Measurements from ENCODE around the gene COL4A1. TPM values are rescaled to one million over a fixed set of nuclear protein-coding genes. Genes with fewer than 3 reads are reported as not detected.
A peak's percentile ranks its signal among the peaks of the same experiment; 100 is the strongest.

Gene COL4A1
- polyA plus RNA-seq, 1 of the 3 experiments (the other 2 are of a cell fraction) = 30.3 TPM

DNA sequence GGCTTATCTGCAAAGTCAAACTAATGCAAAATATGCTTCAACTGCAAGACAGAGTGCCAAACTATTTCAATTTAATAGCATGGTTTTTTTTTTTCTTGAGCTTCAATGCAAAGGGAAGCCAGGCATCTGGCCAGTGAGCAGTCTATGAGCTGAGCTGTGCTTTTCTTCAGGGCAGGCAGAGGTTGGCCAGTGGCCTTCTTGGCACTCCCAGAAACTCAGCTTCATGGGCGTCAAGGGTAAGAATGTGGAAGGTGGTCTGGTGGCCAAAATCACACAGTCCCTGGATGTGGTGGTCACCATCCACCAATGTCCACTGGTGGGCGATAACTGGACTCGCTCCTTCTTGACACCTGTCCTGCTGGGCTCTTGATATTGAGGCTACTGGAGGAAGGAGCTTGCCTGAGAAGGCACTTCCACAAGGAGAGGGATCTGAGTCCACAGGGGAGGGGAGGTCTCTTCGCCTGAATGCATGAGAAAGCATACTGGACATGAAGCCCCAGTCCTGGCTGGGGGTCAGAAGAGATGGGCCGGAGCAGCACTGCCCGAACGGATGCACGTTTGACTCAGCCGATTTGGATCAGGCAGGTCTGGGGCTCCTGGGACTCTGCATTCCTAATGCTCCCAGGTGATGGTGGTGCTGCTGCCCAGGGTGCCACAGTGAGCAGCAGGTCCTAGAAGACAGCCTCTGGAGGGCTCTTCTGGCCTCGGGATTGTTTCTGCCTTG, 17.2 kb upstream of the COL4A1 start:
- Histone ChIP-seq H3F3A (replicated peaks; ENCODE audit: insufficient read depth) (peaks cover 31% of the 10 kb centered on the region), H3K4me2 (no peak overlapping the region), H3K27ac (ENCODE audit: low read depth in 2 of 2, low read length in 1 of 2) (peak overlapping the region in 1 of 2 experiments; percentile 50; a peak in 1 of 4 replicates), H3K9me3 (no peaks in the 10 kb centered on the region), H3K4me3 (ENCODE audit: low read depth in 2 of 2, low read length in 1 of 2) (no peak overlapping the region), H3K4me1 (ENCODE audit: control insufficient read depth in 1 of 2, insufficient read depth in 2 of 2, low read depth in 1 of 2, low read length in 1 of 2) (peaks cover 23 to 74% of the 10 kb centered on the region in 2 experiments; a peak in 3 of 4 replicates), H4K20me1 (ENCODE audit: insufficient read depth) (no peaks in the 10 kb centered on the region), H2AFZ (ENCODE audit: low read depth) (no peak overlapping the region), H3K9ac (no peak overlapping the region), H3K27me3 (ENCODE audit: insufficient read depth) (no peaks in the 10 kb centered on the region), H3K36me3 (replicated peaks in 1 of 2; ENCODE audit: control insufficient read depth in 1 of 2, insufficient read depth in 2 of 2, low read length in 1 of 2) (peaks cover 0 to 7% of the 10 kb centered on the region in 2 experiments), H3K79me2 (ENCODE audit: insufficient read depth) (peaks cover 90% of the 10 kb centered on the region), H3K9me2 (no peaks in the 10 kb centered on the region)
- TF ChIP-seq MEF2A (IDR thresholded peaks at IDR 0.05; ENCODE audit: borderline replicate concordance, low read depth) (no peak), FOXJ3 (CRISPR knock-in tag; IDR thresholded peaks at IDR 0.05) (no peak), RCOR1 (IDR thresholded peaks at IDR 0.05; ENCODE audit: low read length) (no peak), RAD21 (IDR thresholded peaks at IDR 0.05; ENCODE audit: low read length) (no peak), FOXM1 (IDR thresholded peaks at IDR 0.05; ENCODE audit: low read depth) (no peak), POLR2AphosphoS5 (IDR thresholded peaks at IDR 0.05; ENCODE audit: low read depth, low read length) (no peak), GATA2 (CRISPR knock-in tag; IDR thresholded peaks at IDR 0.05) (no peak), SIN3A (IDR thresholded peaks at IDR 0.05; ENCODE audit: borderline replicate concordance, low read depth, low read length) (no peak), MXI1 (IDR thresholded peaks at IDR 0.05; ENCODE audit: low read depth, low read length) (no peak), YY1 (IDR thresholded peaks at IDR 0.05; ENCODE audit: low read depth) (no peak), TEAD4 (IDR thresholded peaks at IDR 0.05; ENCODE audit: borderline replicate concordance, insufficient read depth) (no peak), NFIC (IDR thresholded peaks at IDR 0.05; ENCODE audit: borderline replicate concordance) (no peak), JUND (IDR thresholded peaks at IDR 0.05) (no peak)
- TF ChIP-seq, protein P1, sequence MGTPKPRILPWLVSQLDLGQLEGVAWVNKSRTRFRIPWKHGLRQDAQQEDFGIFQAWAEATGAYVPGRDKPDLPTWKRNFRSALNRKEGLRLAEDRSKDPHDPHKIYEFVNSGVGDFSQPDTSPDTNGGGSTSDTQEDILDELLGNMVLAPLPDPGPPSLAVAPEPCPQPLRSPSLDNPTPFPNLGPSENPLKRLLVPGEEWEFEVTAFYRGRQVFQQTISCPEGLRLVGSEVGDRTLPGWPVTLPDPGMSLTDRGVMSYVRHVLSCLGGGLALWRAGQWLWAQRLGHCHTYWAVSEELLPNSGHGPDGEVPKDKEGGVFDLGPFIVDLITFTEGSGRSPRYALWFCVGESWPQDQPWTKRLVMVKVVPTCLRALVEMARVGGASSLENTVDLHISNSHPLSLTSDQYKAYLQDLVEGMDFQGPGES (IDR thresholded peaks at IDR 0.05; ENCODE audit: low read depth, low read length) = no peak
- no peak for DNase-seq
- WGBS (ENCODE audit: low lambda C conversion rate) = 91% methylated on average over 3 of the region's 10 CpGs
- POLR2A ChIA-PET = no interaction called here
- CTCF ChIA-PET = interaction anchor here (0.8 to 2.4 kb wide), 4 partner anchors 11 to 88 kb away, joined by 3 to 7 read pairs (median 4); no protein-coding TSS in a partner anchor

DNA sequence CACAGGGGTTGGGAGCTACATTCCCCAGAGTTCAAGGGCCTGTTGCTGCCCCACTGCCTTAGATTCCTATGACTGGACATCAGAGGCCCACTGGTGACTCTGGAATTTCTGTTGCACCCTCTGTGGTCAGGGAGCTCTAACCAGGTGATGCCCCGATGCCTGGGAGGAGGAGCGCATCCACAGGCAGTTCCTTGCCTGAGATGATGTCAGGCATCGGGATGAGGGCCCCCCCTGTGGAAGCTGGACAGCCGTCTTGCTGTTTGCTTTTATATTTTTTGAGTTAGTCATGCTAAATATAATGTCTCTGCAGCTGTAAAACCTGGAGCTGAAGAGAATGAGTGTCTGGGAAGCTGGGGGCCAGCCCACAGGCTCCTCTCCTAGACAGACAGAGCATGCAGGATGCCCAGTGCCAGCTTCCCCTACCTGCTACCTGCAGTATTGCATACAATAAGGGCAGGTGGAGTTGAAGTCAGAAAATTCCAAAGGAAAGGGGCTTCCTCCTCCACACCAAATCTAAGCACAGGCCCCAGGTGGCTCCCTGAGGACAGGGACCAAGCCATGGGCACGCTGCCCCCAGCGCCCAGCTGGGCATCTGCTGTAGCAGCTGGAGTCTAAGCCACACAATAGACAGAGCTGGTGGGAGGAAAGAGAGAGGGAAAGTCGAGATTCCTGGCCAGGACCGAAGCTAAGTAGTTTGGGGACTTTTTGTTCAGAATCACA, 16.4 kb upstream of the COL4A1 start:
- Histone ChIP-seq H3K9me2 (no peaks in the 10 kb centered on the region), H3K4me3 (ENCODE audit: low read depth in 2 of 2, low read length in 1 of 2) (no peak overlapping the region), H2AFZ (ENCODE audit: low read depth) (no peak overlapping the region), H3K9ac (no peak overlapping the region), H3F3A (replicated peaks; ENCODE audit: insufficient read depth) (peaks cover 37% of the 10 kb centered on the region), H3K9me3 (no peaks in the 10 kb centered on the region), H3K4me1 (ENCODE audit: control insufficient read depth in 1 of 2, insufficient read depth in 2 of 2, low read depth in 1 of 2, low read length in 1 of 2) (peaks cover 23 to 71% of the 10 kb centered on the region in 2 experiments; a peak in 3 of 4 replicates), H3K4me2 (no peak overlapping the region; the same call in 1 of the 2 replicates), H3K27me3 (ENCODE audit: insufficient read depth) (no peaks in the 10 kb centered on the region), H3K36me3 (replicated peaks in 1 of 2; ENCODE audit: control insufficient read depth in 1 of 2, insufficient read depth in 2 of 2, low read length in 1 of 2) (peaks cover 0 to 6% of the 10 kb centered on the region in 2 experiments), H3K79me2 (ENCODE audit: insufficient read depth) (peaks cover 90% of the 10 kb centered on the region), H4K20me1 (ENCODE audit: insufficient read depth) (no peaks in the 10 kb centered on the region), H3K27ac (ENCODE audit: low read depth in 2 of 2, low read length in 1 of 2) (peak overlapping the region in 1 of 2 experiments; percentile 50; a peak in 2 of 4 replicates)
- WGBS (ENCODE audit: low lambda C conversion rate) = 79% methylated on average over 5 of the region's 8 CpGs
- ChIA-PET CTCF (interaction anchor here (0.8 to 2.0 kb wide), 5 partner anchors 10 to 46 kb away, joined by 3 to 7 read pairs (median 3); no protein-coding TSS in a partner anchor), POLR2A (interaction anchor here (1.0 kb wide), 1 partner anchor 58 kb away, joined by 3 read pairs; no protein-coding TSS in a partner anchor)
- DNase-seq = no peak
- TF ChIP-seq YY1 (IDR thresholded peaks at IDR 0.05; ENCODE audit: low read depth) (peak; percentile 62; the same call in 1 of the 2 replicates), RAD21 (IDR thresholded peaks at IDR 0.05; ENCODE audit: low read length) (no peak), NFIC (IDR thresholded peaks at IDR 0.05; ENCODE audit: borderline replicate concordance) (no peak), GATA2 (CRISPR knock-in tag; IDR thresholded peaks at IDR 0.05) (no peak), TCF12 (IDR thresholded peaks at IDR 0.05) (peak; percentile 50), RXRA (IDR thresholded peaks at IDR 0.05; ENCODE audit: borderline replicate concordance, low read depth) (0 out of 2 replicates have a peak, but pooled peaks have one; percentile 11), GABPA (IDR thresholded peaks at IDR 0.05; ENCODE audit: low read depth) (no peak), JUND (IDR thresholded peaks at IDR 0.05) (peak; percentile 15; the same call in 1 of the 2 replicates)
- TF ChIP-seq, protein P2, sequence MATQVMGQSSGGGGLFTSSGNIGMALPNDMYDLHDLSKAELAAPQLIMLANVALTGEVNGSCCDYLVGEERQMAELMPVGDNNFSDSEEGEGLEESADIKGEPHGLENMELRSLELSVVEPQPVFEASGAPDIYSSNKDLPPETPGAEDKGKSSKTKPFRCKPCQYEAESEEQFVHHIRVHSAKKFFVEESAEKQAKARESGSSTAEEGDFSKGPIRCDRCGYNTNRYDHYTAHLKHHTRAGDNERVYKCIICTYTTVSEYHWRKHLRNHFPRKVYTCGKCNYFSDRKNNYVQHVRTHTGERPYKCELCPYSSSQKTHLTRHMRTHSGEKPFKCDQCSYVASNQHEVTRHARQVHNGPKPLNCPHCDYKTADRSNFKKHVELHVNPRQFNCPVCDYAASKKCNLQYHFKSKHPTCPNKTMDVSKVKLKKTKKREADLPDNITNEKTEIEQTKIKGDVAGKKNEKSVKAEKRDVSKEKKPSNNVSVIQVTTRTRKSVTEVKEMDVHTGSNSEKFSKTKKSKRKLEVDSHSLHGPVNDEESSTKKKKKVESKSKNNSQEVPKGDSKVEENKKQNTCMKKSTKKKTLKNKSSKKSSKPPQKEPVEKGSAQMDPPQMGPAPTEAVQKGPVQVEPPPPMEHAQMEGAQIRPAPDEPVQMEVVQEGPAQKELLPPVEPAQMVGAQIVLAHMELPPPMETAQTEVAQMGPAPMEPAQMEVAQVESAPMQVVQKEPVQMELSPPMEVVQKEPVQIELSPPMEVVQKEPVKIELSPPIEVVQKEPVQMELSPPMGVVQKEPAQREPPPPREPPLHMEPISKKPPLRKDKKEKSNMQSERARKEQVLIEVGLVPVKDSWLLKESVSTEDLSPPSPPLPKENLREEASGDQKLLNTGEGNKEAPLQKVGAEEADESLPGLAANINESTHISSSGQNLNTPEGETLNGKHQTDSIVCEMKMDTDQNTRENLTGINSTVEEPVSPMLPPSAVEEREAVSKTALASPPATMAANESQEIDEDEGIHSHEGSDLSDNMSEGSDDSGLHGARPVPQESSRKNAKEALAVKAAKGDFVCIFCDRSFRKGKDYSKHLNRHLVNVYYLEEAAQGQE (IDR thresholded peaks at IDR 0.05; ENCODE audit: low read depth, low read length) = peak; percentile 41; the same call in 1 of the 2 replicates
- TF ChIP-seq, protein P3, sequence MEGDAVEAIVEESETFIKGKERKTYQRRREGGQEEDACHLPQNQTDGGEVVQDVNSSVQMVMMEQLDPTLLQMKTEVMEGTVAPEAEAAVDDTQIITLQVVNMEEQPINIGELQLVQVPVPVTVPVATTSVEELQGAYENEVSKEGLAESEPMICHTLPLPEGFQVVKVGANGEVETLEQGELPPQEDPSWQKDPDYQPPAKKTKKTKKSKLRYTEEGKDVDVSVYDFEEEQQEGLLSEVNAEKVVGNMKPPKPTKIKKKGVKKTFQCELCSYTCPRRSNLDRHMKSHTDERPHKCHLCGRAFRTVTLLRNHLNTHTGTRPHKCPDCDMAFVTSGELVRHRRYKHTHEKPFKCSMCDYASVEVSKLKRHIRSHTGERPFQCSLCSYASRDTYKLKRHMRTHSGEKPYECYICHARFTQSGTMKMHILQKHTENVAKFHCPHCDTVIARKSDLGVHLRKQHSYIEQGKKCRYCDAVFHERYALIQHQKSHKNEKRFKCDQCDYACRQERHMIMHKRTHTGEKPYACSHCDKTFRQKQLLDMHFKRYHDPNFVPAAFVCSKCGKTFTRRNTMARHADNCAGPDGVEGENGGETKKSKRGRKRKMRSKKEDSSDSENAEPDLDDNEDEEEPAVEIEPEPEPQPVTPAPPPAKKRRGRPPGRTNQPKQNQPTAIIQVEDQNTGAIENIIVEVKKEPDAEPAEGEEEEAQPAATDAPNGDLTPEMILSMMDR (IDR thresholded peaks at IDR 0.05) = peak; percentile 35; the same call in 1 of the 2 replicates
